ENCODE results near the gene PKHD1.
A peak's percentile ranks its signal among the peaks of the same experiment; 100 is the strongest.

Gene PKHD1

GRCh38 chr6:51675020-51675921 lies 412.1 kb downstream of the PKHD1 start:
- DNase-seq, result no peak

- no peak for DNase-seq
Observed at GRCh38 chr6:51663525-51663924, 423.9 kb downstream of the PKHD1 start.

GRCh38 chr6:51660767-51661166 lies 426.6 kb downstream of the PKHD1 start:
- no peak for DNase-seq

GRCh38 chr6:51657491-51657890 lies 429.9 kb downstream of the PKHD1 start:
- DNase-seq, result no peak

GRCh38 chr6:51655517-51655916 lies 431.9 kb downstream of the PKHD1 start:
- DNase-seq, result no peak

- DNase-seq, result no peak
Observed at GRCh38 chr6:51654647-51655046, 432.8 kb downstream of the PKHD1 start.

- no peak for DNase-seq
Observed at GRCh38 chr6:51651132-51651817, 436.1 kb downstream of the PKHD1 start.

GRCh38 chr6:51648774-51649173 lies 438.6 kb downstream of the PKHD1 start:
- DNase-seq, result no peak

GRCh38 chr6:51648236-51648635 lies 439.2 kb downstream of the PKHD1 start:
- no peak for DNase-seq

- DNase-seq, result no peak
Observed at GRCh38 chr6:51644426-51644825, 443.0 kb downstream of the PKHD1 start.

- DNase-seq, result no peak
Observed at GRCh38 chr6:51640021-51640420, 447.4 kb downstream of the PKHD1 start.

GRCh38 chr6:51633424-51633823 lies 454.0 kb downstream of the PKHD1 start:
- no peak for DNase-seq

GRCh38 chr6:51630011-51630410 lies 457.4 kb downstream of the PKHD1 start:
- no peak for DNase-seq

GRCh38 chr6:51626391-51626790 lies 461.0 kb downstream of the PKHD1 start:
- no peak for DNase-seq

- no peak for DNase-seq
Observed at GRCh38 chr6:51625566-51625965, 461.8 kb downstream of the PKHD1 start.

GRCh38 chr6:51620971-51621370 lies 466.4 kb downstream of the PKHD1 start:
- DNase-seq, result no peak

- no peak for DNase-seq
Observed at GRCh38 chr6:51619042-51619799, 468.2 kb downstream of the PKHD1 start.

- no peak for DNase-seq
Observed at GRCh38 chr6:51618563-51618962, 468.9 kb downstream of the PKHD1 start.

GRCh38 chr6:51617751-51618150 lies 469.7 kb downstream of the PKHD1 start:
- DNase-seq, result no peak

GRCh38 chr6:51616243-51616642 lies 471.2 kb downstream of the PKHD1 start:
- DNase-seq, result no peak

GRCh38 chr6:51614725-51615124 lies 472.7 kb downstream of the PKHD1 start:
- DNase-seq, result no peak

GRCh38 chr6:51613558-51613957 lies 473.9 kb downstream of the PKHD1 start:
- DNase-seq, result no peak

- peak; percentile 1 for DNase-seq
Observed at GRCh38 chr6:51608932-51609331, 478.5 kb downstream of the PKHD1 start.

GRCh38 chr6:51608383-51608782 lies 479.0 kb downstream of the PKHD1 start:
- DNase-seq, result no peak
